ENCODE results near the gene DNAJC1.

DNA sequence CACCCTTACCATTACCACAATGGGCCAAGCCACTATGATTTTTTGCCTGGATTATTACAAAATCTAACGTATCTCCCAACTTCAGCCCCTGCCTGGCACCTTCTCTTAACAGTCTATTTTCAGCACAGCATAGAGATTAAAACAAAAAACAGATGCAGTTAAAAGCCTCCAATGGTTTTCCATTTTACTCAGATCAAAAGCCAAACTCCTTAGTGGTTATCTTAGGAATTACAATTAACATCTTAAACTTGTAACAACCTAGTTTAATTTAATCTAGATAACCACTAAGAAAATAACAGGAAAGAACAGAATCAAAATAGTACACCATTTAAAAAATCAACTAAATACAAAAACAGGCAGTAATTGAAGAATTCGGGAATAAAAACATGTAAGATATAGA is 43.5 kb downstream of the DNAJC1 start:
- TF ChIP-seq POLR2A (IDR thresholded peaks at IDR 0.05) (no peak), CTCF (IDR thresholded peaks at IDR 0.05) (peak in 1 of 3 experiments; percentile 34)
